Fibroblast of mammary gland (primary cell): Measurements from ENCODE around the gene RELN.

Experiments used
- DNase-seq: peaks from one replicate; pipeline ENCODE4 v3.0.0-alpha.2; 2010; ENCODE audit warnings: low read depth
- H3K4me3 ChIP-seq: 2 replicates; pipeline ENCODE4 v1.5.1; 2011; ENCODE audit warnings: low read depth, mild to moderate bottlenecking, low read length, moderate library complexity; ENCODE audit not compliant: control insufficient read depth
- CTCF ChIP-seq: conservative IDR thresholded peaks from 2 replicates; pipeline ENCODE4 v1.5.1; 2011; ENCODE audit warnings: low read depth, low read length, inconsistent platforms; ENCODE audit not compliant: control insufficient read depth, insufficient read depth

The RELN gene

GRCh38 chr7:103887853-103888602, 101.4 kb downstream of the RELN start:
- no peak overlapping the region for H3K4me3 ChIP-seq
- DNase-seq = peak; percentile 8
- peak; percentile 27 for TF ChIP-seq CTCF

- DNase-seq = no peak
- TF ChIP-seq CTCF = no peak
- H3K4me3 ChIP-seq = no peak overlapping the region
Observed at GRCh38 chr7:103887050-103887449, 102.4 kb downstream of the RELN start.

- no peak for DNase-seq
- TF ChIP-seq CTCF = no peak
- no peak overlapping the region for H3K4me3 ChIP-seq
Observed at GRCh38 chr7:103879928-103880600, 109.4 kb downstream of the RELN start.

- TF ChIP-seq CTCF = no peak
- H3K4me3 ChIP-seq = no peak overlapping the region
- DNase-seq = no peak
Observed at GRCh38 chr7:103879411-103879810, 110.0 kb downstream of the RELN start.

- DNase-seq = no peak
- no peak overlapping the region for H3K4me3 ChIP-seq
- peak; percentile 10 for TF ChIP-seq CTCF
Observed at GRCh38 chr7:103877565-103877964, 111.9 kb downstream of the RELN start.

GRCh38 chr7:103875718-103876117, 113.7 kb downstream of the RELN start:
- no peak for TF ChIP-seq CTCF
- no peak for DNase-seq
- H3K4me3 ChIP-seq = no peak overlapping the region
